Activated naive CD8-positive, alpha-beta T cell treated with anti-CD3 and anti-CD28 coated beads, Interleukin-2, amount 50 U/mL, for 24 hours (primary cell): Measurements from ENCODE around the gene ZNF668.
"Not testable (repeated sequence)": the region's sequence is repeated elsewhere in the genome, so short reads cannot be mapped to it uniquely, and the experiment has no call there.

Experiments
- ATAC-seq: fragments of 150-1000 bp; cut with Tn5 transposase; one replicate; pipeline ENCODE4 v1.10.0; 2021
- DNase-seq: peaks from one replicate; pipeline ENCODE4 v3.0.0; 2021
- H3K27ac Mint-ChIP-seq: one replicate; pipeline ENCODE4 v1.8.0; 2021; ENCODE audit warnings: mild to moderate bottlenecking, mixed read lengths
- H3K27me3 Mint-ChIP-seq: one replicate; pipeline ENCODE4 v1.8.0; 2021; ENCODE audit warnings: mixed read lengths
- H3K36me3 Mint-ChIP-seq: one replicate; pipeline ENCODE4 v1.8.0; 2021; ENCODE audit warnings: low read depth, mixed read lengths
- H3K4me1 Mint-ChIP-seq: one replicate; pipeline ENCODE4 v1.8.0; 2021; ENCODE audit warnings: mixed read lengths
- H3K4me3 Mint-ChIP-seq: one replicate; pipeline ENCODE4 v1.8.0; 2021; ENCODE audit warnings: mild to moderate bottlenecking, moderate library complexity, mixed read lengths
- H3K9me3 Mint-ChIP-seq: one replicate; pipeline ENCODE4 v1.8.0; 2021; ENCODE audit warnings: mixed read lengths

ZNF668 gene

GRCh38 chr16:31031276-31031675, 42.8 kb downstream of the ZNF668 start:
- Mint-ChIP-seq H3K27ac (no peak overlapping the region), H3K9me3 (no peaks in the 10 kb centered on the region), H3K27me3 (no peaks in the 10 kb centered on the region), H3K4me1 (peaks cover 19% of the 10 kb centered on the region), H3K4me3 (no peak overlapping the region), H3K36me3 (peaks cover 3% of the 10 kb centered on the region)
- ATAC-seq, result no peak
- no peak for DNase-seq

- H3K9me3 Mint-ChIP-seq, result no peaks in the 10 kb centered on the region
- peaks cover 1% of the 10 kb centered on the region for H3K36me3 Mint-ChIP-seq
- no peak overlapping the region for H3K27ac Mint-ChIP-seq
- no peaks in the 10 kb centered on the region for H3K27me3 Mint-ChIP-seq
- DNase-seq, result no peak
- ATAC-seq, result no peak
- no peak overlapping the region for H3K4me3 Mint-ChIP-seq
- H3K4me1 Mint-ChIP-seq, result peaks cover 13% of the 10 kb centered on the region
Observed at GRCh38 chr16:31029272-31029671, 44.8 kb downstream of the ZNF668 start.

GRCh38 chr16:31025339-31025738, 48.7 kb downstream of the ZNF668 start:
- Mint-ChIP-seq H3K36me3 (no peaks in the 10 kb centered on the region), H3K9me3 (no peaks in the 10 kb centered on the region), H3K27me3 (no peaks in the 10 kb centered on the region), H3K4me3 (no peak overlapping the region), H3K27ac (no peak overlapping the region), H3K4me1 (peaks cover 3% of the 10 kb centered on the region)
- no peak for DNase-seq
- ATAC-seq, result no peak

GRCh38 chr16:31023627-31024226, 50.3 kb downstream of the ZNF668 start:
- ATAC-seq (no peak), DNase-seq (no peak)
- H3K27ac Mint-ChIP-seq, result no peak overlapping the region
- peaks cover 3% of the 10 kb centered on the region for H3K4me1 Mint-ChIP-seq
- H3K9me3 Mint-ChIP-seq, result no peaks in the 10 kb centered on the region
- no peaks in the 10 kb centered on the region for H3K36me3 Mint-ChIP-seq
- H3K27me3 Mint-ChIP-seq, result no peaks in the 10 kb centered on the region
- no peak overlapping the region for H3K4me3 Mint-ChIP-seq

GRCh38 chr16:31023252-31023602, 50.8 kb downstream of the ZNF668 start:
- no peaks in the 10 kb centered on the region for H3K27me3 Mint-ChIP-seq
- H3K4me3 Mint-ChIP-seq, result no peak overlapping the region
- no peaks in the 10 kb centered on the region for H3K36me3 Mint-ChIP-seq
- no peaks in the 10 kb centered on the region for H3K9me3 Mint-ChIP-seq
- ATAC-seq (no peak), DNase-seq (no peak)
- H3K27ac Mint-ChIP-seq, result no peak overlapping the region
- H3K4me1 Mint-ChIP-seq, result peaks cover 3% of the 10 kb centered on the region

GRCh38 chr16:31022544-31023251, 51.3 kb downstream of the ZNF668 start:
- Mint-ChIP-seq H3K27ac (peak overlapping the region; percentile 63), H3K36me3 (no peaks in the 10 kb centered on the region)
- DNase-seq, result no peak

GRCh38 chr16:31020536-31020935, 53.5 kb downstream of the ZNF668 start:
- H3K9me3 Mint-ChIP-seq, result no peaks in the 10 kb centered on the region
- no peak overlapping the region for H3K4me3 Mint-ChIP-seq
- H3K4me1 Mint-ChIP-seq, result peaks cover 3% of the 10 kb centered on the region
- H3K27me3 Mint-ChIP-seq, result no peaks in the 10 kb centered on the region
- no peaks in the 10 kb centered on the region for H3K36me3 Mint-ChIP-seq
- DNase-seq (no peak), ATAC-seq (no peak)
- H3K27ac Mint-ChIP-seq, result no peak overlapping the region

More at GRCh38 chr16:31022544-31023251, 51.3 kb downstream of the ZNF668 start:
- H3K4me3 Mint-ChIP-seq, result no peak overlapping the region
- no peaks in the 10 kb centered on the region for H3K27me3 Mint-ChIP-seq
- ATAC-seq, result no peak
- peaks cover 3% of the 10 kb centered on the region for H3K4me1 Mint-ChIP-seq
- H3K9me3 Mint-ChIP-seq, result no peaks in the 10 kb centered on the region

- not testable (repeated sequence) for H3K27me3 Mint-ChIP-seq, ATAC-seq, H3K27ac Mint-ChIP-seq, H3K36me3 Mint-ChIP-seq, DNase-seq, H3K4me3 Mint-ChIP-seq, H3K9me3 Mint-ChIP-seq, H3K4me1 Mint-ChIP-seq
Observed at GRCh38 chr16:31017756-31018155, 56.3 kb downstream of the ZNF668 start.

GRCh38 chr16:31016018-31016417, 58.0 kb downstream of the ZNF668 start:
- H3K4me1 Mint-ChIP-seq, result peaks cover 4% of the 10 kb centered on the region
- DNase-seq (no peak), ATAC-seq (no peak)
- no peak overlapping the region for H3K4me3 Mint-ChIP-seq
- H3K27me3 Mint-ChIP-seq, result peaks cover 18% of the 10 kb centered on the region
- H3K9me3 Mint-ChIP-seq, result no peaks in the 10 kb centered on the region
- H3K36me3 Mint-ChIP-seq, result no peaks in the 10 kb centered on the region
- H3K27ac Mint-ChIP-seq, result no peak overlapping the region

- peaks cover 12% of the 10 kb centered on the region for H3K4me1 Mint-ChIP-seq
- DNase-seq, ATAC-seq, H3K27ac Mint-ChIP-seq, H3K36me3 Mint-ChIP-seq, H3K9me3 Mint-ChIP-seq, H3K4me3 Mint-ChIP-seq: not testable (repeated sequence)
- H3K27me3 Mint-ChIP-seq, result peaks cover 25% of the 10 kb centered on the region
Observed at GRCh38 chr16:31013292-31013691, 60.7 kb downstream of the ZNF668 start.

- H3K9me3 Mint-ChIP-seq, DNase-seq, H3K27ac Mint-ChIP-seq, ATAC-seq, H3K36me3 Mint-ChIP-seq: not testable (repeated sequence)
- H3K4me3 Mint-ChIP-seq, result peak overlapping the region; percentile 56
- peaks cover 12% of the 10 kb centered on the region for H3K4me1 Mint-ChIP-seq
- peaks cover 25% of the 10 kb centered on the region for H3K27me3 Mint-ChIP-seq
Observed at GRCh38 chr16:31011815-31012214, 62.2 kb downstream of the ZNF668 start.
